ENCODE data around the gene DICER1.

GRCh38 chr14:95137164-95137803, 20.0 kb downstream of the DICER1 start:
- TF ChIP-seq CTCF (IDR thresholded peaks at IDR 0.05): no peak
- TF ChIP-seq POLR2A (IDR thresholded peaks at IDR 0.05): no peak
